ENCODE results near the gene RYR2. TPM values are rescaled to one million over a fixed set of nuclear protein-coding genes. Genes with fewer than 3 reads are reported as not detected.

Gene RYR2
- total and polyA plus RNA-seq, 2 donors: 0.21 to 0.38 TPM

- no peaks in the 10 kb centered on the region for H3K4me1 ChIP-seq (ENCODE audit: control insufficient read depth in 2 of 2, insufficient read depth in 2 of 2, low read length in 2 of 2)
- no peaks in the 10 kb centered on the region for H3K27me3 ChIP-seq (ENCODE audit: control insufficient read depth in 2 of 2, insufficient read depth in 1 of 2, low read length in 1 of 2)
- no peaks in the 10 kb centered on the region for H3K9me3 ChIP-seq (ENCODE audit: control insufficient read depth in 2 of 2, insufficient read depth in 1 of 2, low read length in 1 of 2)
- no peak for DNase-seq (ENCODE audit: low read depth in 6 of 9, low spot score in 9 of 9)
- H3K36me3 ChIP-seq (ENCODE audit: control insufficient read depth in 2 of 2, insufficient read depth in 2 of 2, low read length in 1 of 2): no peaks in the 10 kb centered on the region
- 42% methylated on average over 1 of the region's 1 CpG for whole genome bisulfite sequencing
- H3K4me3 ChIP-seq (ENCODE audit: low read length in 2 of 2): no peak overlapping the region
- no peak overlapping the region for H3K27ac ChIP-seq (ENCODE audit: low read depth in 1 of 2, low read length in 1 of 2)
Measured at GRCh38 chr1:237396426-237396825, 354.4 kb downstream of the RYR2 start.

- Histone ChIP-seq H3K9me3 (ENCODE audit: control insufficient read depth in 2 of 2, insufficient read depth in 1 of 2, low read length in 1 of 2) (no peaks in the 10 kb centered on the region), H3K36me3 (ENCODE audit: control insufficient read depth in 2 of 2, insufficient read depth in 2 of 2, low read length in 1 of 2) (no peaks in the 10 kb centered on the region), H3K27ac (ENCODE audit: low read depth in 1 of 2, low read length in 1 of 2) (no peak overlapping the region), H3K27me3 (ENCODE audit: control insufficient read depth in 2 of 2, insufficient read depth in 1 of 2, low read length in 1 of 2) (no peaks in the 10 kb centered on the region), H3K4me1 (ENCODE audit: control insufficient read depth in 2 of 2, insufficient read depth in 2 of 2, low read length in 2 of 2) (no peaks in the 10 kb centered on the region), H3K4me3 (ENCODE audit: low read length in 2 of 2) (no peak overlapping the region)
- WGBS: 92% methylated on average over 4 of the region's 4 CpGs
- no peak for DNase-seq (ENCODE audit: low read depth in 6 of 9, low spot score in 9 of 9)
Measured at GRCh38 chr1:237398751-237399150, 356.8 kb downstream of the RYR2 start.

GRCh38 chr1:237405912-237406311, 363.9 kb downstream of the RYR2 start:
- no peaks in the 10 kb centered on the region for H3K4me1 ChIP-seq (ENCODE audit: control insufficient read depth in 2 of 2, insufficient read depth in 2 of 2, low read length in 2 of 2)
- H3K36me3 ChIP-seq (ENCODE audit: control insufficient read depth in 2 of 2, insufficient read depth in 2 of 2, low read length in 1 of 2): no peaks in the 10 kb centered on the region
- no peak for DNase-seq (ENCODE audit: low read depth in 6 of 9, low spot score in 9 of 9)
- H3K27me3 ChIP-seq (ENCODE audit: control insufficient read depth in 2 of 2, insufficient read depth in 1 of 2, low read length in 1 of 2): no peaks in the 10 kb centered on the region
- H3K4me3 ChIP-seq (ENCODE audit: low read length in 2 of 2): no peak overlapping the region
- no peaks in the 10 kb centered on the region for H3K9me3 ChIP-seq (ENCODE audit: control insufficient read depth in 2 of 2, insufficient read depth in 1 of 2, low read length in 1 of 2)
- WGBS: 82% methylated on average over 3 of the region's 3 CpGs
- no peak overlapping the region for H3K27ac ChIP-seq (ENCODE audit: low read depth in 1 of 2, low read length in 1 of 2)

- Histone ChIP-seq H3K4me3 (ENCODE audit: low read length in 2 of 2) (no peak overlapping the region), H3K9me3 (ENCODE audit: control insufficient read depth in 2 of 2, insufficient read depth in 1 of 2, low read length in 1 of 2) (no peaks in the 10 kb centered on the region), H3K36me3 (ENCODE audit: control insufficient read depth in 2 of 2, insufficient read depth in 2 of 2, low read length in 1 of 2) (no peaks in the 10 kb centered on the region), H3K4me1 (ENCODE audit: control insufficient read depth in 2 of 2, insufficient read depth in 2 of 2, low read length in 2 of 2) (no peaks in the 10 kb centered on the region), H3K27ac (ENCODE audit: low read depth in 1 of 2, low read length in 1 of 2) (no peak overlapping the region), H3K27me3 (ENCODE audit: control insufficient read depth in 2 of 2, insufficient read depth in 1 of 2, low read length in 1 of 2) (no peaks in the 10 kb centered on the region)
- WGBS: 59% methylated on average over 2 of the region's 2 CpGs
- DNase-seq (ENCODE audit: low read depth in 6 of 9, low spot score in 9 of 9): no peak
Measured at GRCh38 chr1:237411621-237412020, 369.6 kb downstream of the RYR2 start.

GRCh38 chr1:237416924-237417655, 375.1 kb downstream of the RYR2 start:
- WGBS: 96% methylated on average over 10 of the region's 10 CpGs
- Histone ChIP-seq H3K4me1 (ENCODE audit: control insufficient read depth in 2 of 2, insufficient read depth in 2 of 2, low read length in 2 of 2) (no peaks in the 10 kb centered on the region), H3K4me3 (ENCODE audit: low read length in 2 of 2) (no peak overlapping the region), H3K9me3 (ENCODE audit: control insufficient read depth in 2 of 2, insufficient read depth in 1 of 2, low read length in 1 of 2) (no peaks in the 10 kb centered on the region), H3K27me3 (ENCODE audit: control insufficient read depth in 2 of 2, insufficient read depth in 1 of 2, low read length in 1 of 2) (no peaks in the 10 kb centered on the region), H3K27ac (ENCODE audit: low read depth in 1 of 2, low read length in 1 of 2) (no peak overlapping the region), H3K36me3 (ENCODE audit: control insufficient read depth in 2 of 2, insufficient read depth in 2 of 2, low read length in 1 of 2) (no peaks in the 10 kb centered on the region)
- no peak for DNase-seq (ENCODE audit: low read depth in 6 of 9, low spot score in 9 of 9)

GRCh38 chr1:237428809-237429208, 386.8 kb downstream of the RYR2 start:
- H3K4me1 ChIP-seq (ENCODE audit: control insufficient read depth in 2 of 2, insufficient read depth in 2 of 2, low read length in 2 of 2): no peaks in the 10 kb centered on the region
- WGBS: 92% methylated on average over 4 of the region's 4 CpGs
- no peak for DNase-seq (ENCODE audit: low read depth in 6 of 9, low spot score in 9 of 9)

GRCh38 chr1:237429252-237429651, 387.3 kb downstream of the RYR2 start:
- H3K36me3 ChIP-seq (ENCODE audit: control insufficient read depth in 2 of 2, insufficient read depth in 2 of 2, low read length in 1 of 2): no peaks in the 10 kb centered on the region
- H3K27ac ChIP-seq (ENCODE audit: low read depth in 1 of 2, low read length in 1 of 2): no peak overlapping the region
- no peaks in the 10 kb centered on the region for H3K4me1 ChIP-seq (ENCODE audit: control insufficient read depth in 2 of 2, insufficient read depth in 2 of 2, low read length in 2 of 2)
- DNase-seq (ENCODE audit: low read depth in 6 of 9, low spot score in 9 of 9): no peak
- H3K27me3 ChIP-seq (ENCODE audit: control insufficient read depth in 2 of 2, insufficient read depth in 1 of 2, low read length in 1 of 2): no peaks in the 10 kb centered on the region
- no peak overlapping the region for H3K4me3 ChIP-seq (ENCODE audit: low read length in 2 of 2)
- WGBS: 58% methylated on average over 3 of the region's 3 CpGs
- H3K9me3 ChIP-seq (ENCODE audit: control insufficient read depth in 2 of 2, insufficient read depth in 1 of 2, low read length in 1 of 2): no peaks in the 10 kb centered on the region

More at GRCh38 chr1:237428809-237429208, 386.8 kb downstream of the RYR2 start:
- H3K9me3 ChIP-seq (ENCODE audit: control insufficient read depth in 2 of 2, insufficient read depth in 1 of 2, low read length in 1 of 2): no peaks in the 10 kb centered on the region
- no peak overlapping the region for H3K4me3 ChIP-seq (ENCODE audit: low read length in 2 of 2)
- no peak overlapping the region for H3K27ac ChIP-seq (ENCODE audit: low read depth in 1 of 2, low read length in 1 of 2)
- no peaks in the 10 kb centered on the region for H3K36me3 ChIP-seq (ENCODE audit: control insufficient read depth in 2 of 2, insufficient read depth in 2 of 2, low read length in 1 of 2)
- H3K27me3 ChIP-seq (ENCODE audit: control insufficient read depth in 2 of 2, insufficient read depth in 1 of 2, low read length in 1 of 2): no peaks in the 10 kb centered on the region

GRCh38 chr1:237431448-237431847, 389.5 kb downstream of the RYR2 start:
- Histone ChIP-seq H3K9me3 (ENCODE audit: control insufficient read depth in 2 of 2, insufficient read depth in 1 of 2, low read length in 1 of 2) (no peaks in the 10 kb centered on the region), H3K27ac (ENCODE audit: low read depth in 1 of 2, low read length in 1 of 2) (no peak overlapping the region), H3K4me1 (ENCODE audit: control insufficient read depth in 2 of 2, insufficient read depth in 2 of 2, low read length in 2 of 2) (no peaks in the 10 kb centered on the region), H3K36me3 (ENCODE audit: control insufficient read depth in 2 of 2, insufficient read depth in 2 of 2, low read length in 1 of 2) (no peaks in the 10 kb centered on the region), H3K27me3 (ENCODE audit: control insufficient read depth in 2 of 2, insufficient read depth in 1 of 2, low read length in 1 of 2) (no peaks in the 10 kb centered on the region), H3K4me3 (ENCODE audit: low read length in 2 of 2) (no peak overlapping the region)
- DNase-seq (ENCODE audit: low read depth in 6 of 9, low spot score in 9 of 9): no peak

- 46% methylated on average over 2 of the region's 2 CpGs for WGBS
- H3K27me3 ChIP-seq (ENCODE audit: control insufficient read depth in 2 of 2, insufficient read depth in 1 of 2, low read length in 1 of 2): no peaks in the 10 kb centered on the region
- DNase-seq (ENCODE audit: low read depth in 6 of 9, low spot score in 9 of 9): no peak
Measured at GRCh38 chr1:237440346-237440745, 398.4 kb downstream of the RYR2 start.

More at GRCh38 chr1:237440346-237440745, 398.4 kb downstream of the RYR2 start:
- Histone ChIP-seq H3K27ac (ENCODE audit: low read depth in 1 of 2, low read length in 1 of 2) (no peak overlapping the region), H3K4me3 (ENCODE audit: low read length in 2 of 2) (no peak overlapping the region), H3K9me3 (ENCODE audit: control insufficient read depth in 2 of 2, insufficient read depth in 1 of 2, low read length in 1 of 2) (no peaks in the 10 kb centered on the region), H3K36me3 (ENCODE audit: control insufficient read depth in 2 of 2, insufficient read depth in 2 of 2, low read length in 1 of 2) (no peaks in the 10 kb centered on the region), H3K4me1 (ENCODE audit: control insufficient read depth in 2 of 2, insufficient read depth in 2 of 2, low read length in 2 of 2) (no peaks in the 10 kb centered on the region)
